Measurements from ENCODE around the gene P2RX6.

The P2RX6 gene

GRCh38 chr22:21012446-21013407, 2.2 kb upstream of the P2RX6 start:
- no peak for DNase-seq (ENCODE audit: low read depth in 2 of 2)

DNA sequence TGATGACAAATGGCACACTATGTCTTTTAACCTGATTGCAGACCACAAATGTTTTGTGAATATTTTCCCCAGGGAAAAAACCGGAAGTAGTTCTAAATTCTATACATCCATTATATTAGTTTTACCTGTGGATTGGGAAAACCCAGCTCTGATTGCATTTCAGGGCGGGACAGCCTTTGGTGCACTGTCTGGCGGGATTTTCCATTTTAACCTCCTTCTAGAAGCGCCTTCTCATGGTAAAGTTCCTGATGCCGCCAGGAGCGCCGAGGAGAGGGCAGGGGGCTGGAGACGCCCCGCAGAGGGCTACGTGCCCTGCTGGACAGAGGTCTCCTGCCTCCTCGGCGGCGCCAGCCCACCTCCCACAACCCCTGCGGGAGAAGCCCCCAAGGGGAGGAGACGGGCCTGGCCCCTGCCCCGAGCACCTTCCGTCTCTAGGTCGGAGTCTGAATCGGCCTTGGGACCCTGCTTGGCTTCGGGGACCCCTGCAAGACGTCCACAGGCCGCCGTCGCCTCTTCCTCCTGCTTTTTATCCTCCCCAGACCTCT, 1.2 kb upstream of the P2RX6 start:
- no peak for DNase-seq (ENCODE audit: low read depth in 2 of 2)

DNA sequence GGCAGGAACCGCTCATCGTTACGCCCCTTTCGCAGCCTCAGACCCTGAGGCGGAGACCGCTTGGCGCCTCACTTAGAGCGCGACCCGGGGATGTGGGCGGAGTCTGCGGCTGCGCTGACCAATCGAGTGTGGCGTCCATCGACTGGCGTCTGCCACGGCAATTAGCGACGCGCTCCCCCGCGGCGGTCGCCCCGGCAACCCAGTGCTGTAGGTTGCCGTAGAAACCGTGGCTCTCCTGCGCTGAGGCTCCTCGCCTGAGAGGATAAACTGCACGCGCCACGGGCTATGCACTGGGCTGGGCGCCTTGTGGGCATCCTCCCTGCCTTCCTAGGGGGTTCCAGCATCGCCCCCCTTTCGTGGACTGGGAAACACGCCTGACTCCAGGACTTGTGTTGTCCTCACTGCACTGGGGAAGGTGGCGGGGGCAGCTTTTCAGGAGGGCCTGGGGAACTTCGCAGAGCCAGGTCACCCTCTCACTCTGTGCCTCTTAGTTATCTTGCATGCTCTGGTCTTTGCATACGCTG, 701 bp upstream of the P2RX6 start:
- peak; percentile 56 to 74 for DNase-seq (ENCODE audit: low read depth in 2 of 2)

- no peak for DNase-seq (ENCODE audit: low read depth in 2 of 2)
These were observed 571 bp downstream of the P2RX6 start for GRCh38 chr22:21015466-21016006.

DNA sequence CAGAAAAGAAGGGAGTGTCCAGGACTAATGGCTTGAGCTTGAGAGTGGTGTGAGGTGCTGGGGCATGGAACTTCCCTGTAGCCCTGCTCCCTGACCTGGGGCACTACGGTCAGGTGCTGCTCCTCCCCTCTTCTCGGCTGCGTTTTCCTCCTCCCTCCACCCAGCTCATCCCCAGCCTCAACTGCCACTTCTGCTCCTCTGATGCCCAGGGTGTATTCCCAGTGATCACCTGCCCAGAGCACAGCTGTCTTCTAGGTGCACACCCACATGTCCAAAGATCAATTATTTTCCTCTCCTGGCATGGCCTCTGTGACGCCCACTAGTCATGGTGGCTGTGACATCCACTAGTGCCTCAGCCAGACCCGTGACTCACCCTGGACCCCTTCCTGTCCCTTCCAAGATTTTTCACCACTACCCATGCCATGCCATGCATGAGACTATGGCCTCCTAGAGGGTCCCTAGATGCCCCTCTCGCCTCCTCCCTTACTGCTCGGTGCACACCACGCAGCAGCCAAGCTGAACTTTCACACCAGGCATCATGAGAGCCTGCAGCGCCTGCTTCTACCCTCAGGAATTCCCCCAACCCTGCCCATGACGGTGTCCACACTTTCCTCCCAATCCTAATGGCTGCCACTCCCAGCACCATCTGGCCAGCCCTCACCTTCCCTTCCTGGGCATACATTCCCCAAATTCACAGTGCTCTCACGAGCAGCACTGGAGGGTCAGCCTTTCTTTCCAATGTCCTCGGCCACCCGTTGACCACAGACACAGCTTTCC, 1.9 kb downstream of the P2RX6 start:
- no peak for DNase-seq (ENCODE audit: low read depth in 2 of 2)

- DNase-seq (ENCODE audit: low read depth in 2 of 2) = no peak
These were observed 3.3 kb downstream of the P2RX6 start for GRCh38 chr22:21018314-21018713.

DNA sequence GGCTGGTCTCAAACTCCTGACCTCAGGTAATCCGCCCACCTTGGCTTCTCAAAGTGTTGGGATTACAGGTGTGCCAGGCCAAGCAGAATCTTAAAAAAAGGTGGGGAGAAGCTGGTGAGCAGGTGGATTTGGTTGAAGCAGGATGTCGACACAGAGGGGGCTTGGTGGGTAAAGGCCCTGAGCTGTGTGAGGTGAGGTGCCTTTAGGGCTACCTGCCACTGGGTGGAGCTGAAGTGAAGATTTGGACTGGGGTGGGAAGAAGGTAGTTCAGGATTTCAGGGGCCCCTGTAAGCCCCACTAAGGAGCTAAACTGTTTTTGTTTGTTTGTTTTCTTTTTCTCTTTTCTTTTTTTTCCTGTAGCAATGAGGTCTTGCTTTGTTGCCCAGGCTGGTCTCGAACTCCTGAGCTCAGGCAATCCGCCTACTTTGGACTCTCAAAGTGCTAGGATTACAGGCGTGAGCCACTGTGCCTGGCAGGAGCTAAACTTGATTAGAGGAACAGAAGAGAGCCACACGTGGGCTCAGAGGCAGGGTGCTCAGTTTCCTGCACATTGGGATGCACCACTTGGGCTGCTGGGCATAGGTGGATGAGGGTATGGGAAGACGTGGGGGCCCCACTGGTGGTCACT, 6.0 kb downstream of the P2RX6 start:
- DNase-seq (ENCODE audit: low read depth in 2 of 2) = no peak

DNA sequence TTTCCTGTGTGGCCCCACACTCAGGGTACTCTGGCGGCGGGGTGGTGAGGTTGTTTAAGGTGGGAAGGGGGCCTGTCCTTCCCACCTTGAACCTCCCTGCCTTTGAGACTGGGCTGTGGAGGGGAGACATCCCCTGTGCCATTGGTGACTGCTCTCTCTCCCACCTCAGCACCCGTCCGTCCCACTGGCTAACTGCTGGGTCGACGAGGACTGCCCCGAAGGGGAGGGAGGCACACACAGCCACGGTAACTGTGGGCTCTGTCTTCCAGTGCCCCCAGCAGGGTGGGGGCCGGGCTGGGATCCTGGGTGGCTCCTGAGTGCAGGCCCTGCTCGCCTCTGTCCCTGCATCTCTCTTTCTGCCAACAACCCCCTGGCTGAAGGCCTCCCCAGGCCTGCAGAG, 7.5 kb downstream of the P2RX6 start:
- no peak for DNase-seq (ENCODE audit: low read depth in 2 of 2)

DNA sequence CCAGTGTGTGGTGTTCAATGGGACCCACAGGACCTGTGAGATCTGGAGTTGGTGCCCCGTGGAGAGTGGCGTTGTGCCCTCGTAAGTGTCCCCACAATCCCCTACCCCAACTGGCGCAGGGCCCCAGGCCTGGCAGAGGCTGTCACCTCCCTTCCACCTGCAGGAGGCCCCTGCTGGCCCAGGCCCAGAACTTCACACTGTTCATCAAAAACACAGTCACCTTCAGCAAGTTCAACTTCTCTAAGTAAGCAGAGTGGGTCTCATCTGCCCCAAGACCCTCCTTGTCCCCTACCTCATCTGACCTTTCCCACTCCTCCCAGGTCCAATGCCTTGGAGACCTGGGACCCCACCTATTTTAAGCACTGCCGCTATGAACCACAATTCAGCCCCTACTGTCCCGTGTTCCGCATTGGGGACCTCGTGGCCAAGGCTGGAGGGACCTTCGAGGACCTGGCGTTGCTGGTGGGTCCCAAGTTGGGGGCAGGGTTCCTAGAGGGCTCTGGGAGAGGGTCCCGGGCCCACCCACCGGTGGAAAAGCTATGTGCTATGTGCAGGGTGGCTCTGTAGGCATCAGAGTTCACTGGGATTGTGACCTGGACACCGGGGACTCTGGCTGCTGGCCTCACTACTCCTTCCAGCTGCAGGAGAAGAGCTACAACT, 8.1 kb downstream of the P2RX6 start:
- no peak for DNase-seq (ENCODE audit: low read depth in 2 of 2)

DNA sequence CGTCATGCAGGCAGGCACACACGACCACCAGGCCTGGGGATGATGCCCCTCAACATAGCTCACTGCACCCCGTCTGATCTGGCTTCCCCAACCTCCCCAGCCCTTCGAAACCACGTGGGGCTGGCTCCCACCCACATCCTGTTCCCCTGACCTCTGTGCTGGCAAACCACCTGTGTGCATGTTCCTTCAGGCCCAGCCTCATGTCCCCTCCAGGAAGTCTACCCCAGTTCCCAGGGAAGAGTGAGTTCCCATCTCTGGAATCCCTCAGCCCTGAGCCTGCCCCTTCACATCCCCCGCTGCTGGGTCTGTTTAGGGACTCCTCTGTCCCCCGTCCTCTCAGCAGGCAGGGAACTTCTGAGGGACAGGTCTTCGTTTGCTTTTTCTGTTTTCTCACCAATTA, 10.3 kb downstream of the P2RX6 start:
- no peak for DNase-seq (ENCODE audit: low read depth in 2 of 2)

DNA sequence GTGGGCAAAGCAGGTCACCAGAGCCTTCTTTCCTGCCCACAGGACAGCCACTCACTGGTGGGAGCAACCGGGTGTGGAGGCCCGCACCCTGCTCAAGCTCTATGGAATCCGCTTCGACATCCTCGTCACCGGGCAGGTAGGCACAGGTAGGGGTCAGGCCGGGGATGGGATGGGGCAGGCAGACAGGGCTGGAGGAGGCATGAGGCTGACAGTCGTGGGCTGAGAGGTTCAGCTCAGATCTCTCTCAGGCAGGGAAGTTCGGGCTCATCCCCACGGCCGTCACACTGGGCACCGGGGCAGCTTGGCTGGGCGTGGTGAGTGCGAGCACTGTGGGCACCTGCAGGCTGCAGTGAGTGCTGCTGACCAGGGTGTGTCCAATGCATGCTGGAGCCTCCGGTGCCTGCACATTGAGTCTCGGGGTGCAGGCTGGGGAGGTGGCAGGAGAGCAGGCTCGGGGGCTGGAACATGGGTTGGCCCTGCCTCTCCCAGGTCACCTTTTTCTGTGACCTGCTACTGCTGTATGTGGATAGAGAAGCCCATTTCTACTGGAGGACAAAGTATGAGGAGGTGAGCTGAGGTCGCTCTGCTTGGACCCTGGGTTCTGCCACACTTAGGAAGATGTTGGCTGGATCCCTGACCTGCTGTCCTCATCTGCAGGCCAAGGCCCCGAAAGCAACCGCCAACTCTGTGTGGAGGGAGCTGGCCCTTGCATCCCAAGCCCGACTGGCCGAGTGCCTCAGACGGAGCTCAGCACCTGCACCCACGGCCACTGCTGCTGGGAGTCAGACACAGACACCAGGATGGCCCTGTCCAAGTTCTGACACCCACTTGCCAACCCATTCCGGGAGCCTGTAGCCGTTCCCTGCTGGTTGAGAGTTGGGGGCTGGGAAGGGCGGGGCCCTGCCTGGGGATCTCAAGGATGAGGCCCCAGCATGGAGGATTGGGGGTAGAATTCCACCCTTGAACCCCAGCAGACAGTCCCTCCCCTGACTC, 11.1 kb downstream of the P2RX6 start:
- no peak for DNase-seq (ENCODE audit: low read depth in 2 of 2)

- DNase-seq (ENCODE audit: low read depth in 2 of 2) = no peak
These were observed 12.1 kb downstream of the P2RX6 start for GRCh38 chr22:21026783-21027692.

GRCh38 chr22:21028277-21029251, 13.6 kb downstream of the P2RX6 start:
- DNase-seq (ENCODE audit: low read depth in 2 of 2) = no peak

DNA sequence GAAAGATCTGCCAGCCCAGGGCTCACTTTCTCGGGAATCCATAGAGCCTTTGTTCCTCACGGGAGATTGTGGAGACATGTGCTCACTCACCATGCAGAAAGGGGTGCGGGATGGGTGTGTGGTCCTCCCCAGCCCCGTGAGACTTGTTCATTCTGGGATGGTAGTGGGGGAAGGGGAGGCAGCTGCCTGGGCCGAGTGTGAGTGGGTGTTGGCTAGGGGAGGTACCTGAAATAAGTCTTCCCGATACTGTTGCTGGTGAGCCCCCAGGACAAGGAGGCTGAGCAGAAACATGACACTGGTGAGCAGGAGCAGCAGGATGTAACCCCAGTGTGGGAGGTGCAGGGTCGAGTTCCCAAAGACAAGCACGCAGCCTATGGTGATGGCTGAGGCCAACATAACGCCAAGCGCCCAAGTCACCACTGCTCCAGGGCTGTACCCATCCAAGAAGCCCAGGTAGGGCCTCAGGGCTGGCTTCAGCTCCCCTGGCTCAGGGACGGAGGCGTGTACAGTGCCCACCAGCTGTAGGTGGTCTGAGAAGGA, 14.6 kb downstream of the P2RX6 start:
- DNase-seq (ENCODE audit: low read depth in 2 of 2) = no peak

GRCh38 chr22:21030032-21030431, 15.1 kb downstream of the P2RX6 start:
- no peak for DNase-seq (ENCODE audit: low read depth in 2 of 2)

- no peak for DNase-seq (ENCODE audit: low read depth in 2 of 2)
These were observed 15.9 kb downstream of the P2RX6 start for GRCh38 chr22:21030621-21031544.
